H1 (cell line): ENCODE data around the gene OSBPL2. TPM values are rescaled to one million over a fixed set of nuclear protein-coding genes. Genes with fewer than 3 reads are reported as not detected.

Experiments used
- BACH1 ChIP-seq: IDR thresholded peaks from 2 replicates; pipeline ENCODE4 v1.6.1; 2012; ENCODE audit warnings: low read length, improper control_type of control experiment
- CTBP2 ChIP-seq: IDR thresholded peaks from 2 replicates; pipeline ENCODE4 v1.7.0; 2011; ENCODE audit warnings: borderline replicate concordance, mild to moderate bottlenecking, moderate library complexity, mixed read lengths, low read length; ENCODE audit not compliant: insufficient read depth, insufficient read length
- GABPA ChIP-seq: IDR thresholded peaks from 2 replicates; pipeline ENCODE4 v1.6.1; 2011; ENCODE audit warnings: mild to moderate bottlenecking, low read length, moderate library complexity, borderline replicate concordance; ENCODE audit not compliant: insufficient read depth
- GTF2F1 ChIP-seq: IDR thresholded peaks from 2 replicates; pipeline ENCODE4 v1.6.1; 2012; ENCODE audit warnings: low read depth, low read length, improper control_type of control experiment, borderline replicate concordance
- JUN ChIP-seq: IDR thresholded peaks from 2 replicates; pipeline ENCODE4 v1.6.1; 2011; ENCODE audit warnings: low read depth, mild to moderate bottlenecking, improper control_type of control experiment, low read length
- SIN3A ChIP-seq, 2 experiments: IDR thresholded peaks in 1 of 2; conservative IDR thresholded peaks in 1 of 2; 2 replicates each; pipeline ENCODE4 v1.6.1; 2011 to 2012; ENCODE audit warnings: low read length in 2 of 2, improper control_type of control experiment in 1 of 2, low read depth in 1 of 2, mild to moderate bottlenecking in 1 of 2
- ZNF274 ChIP-seq: IDR thresholded peaks from 2 replicates; pipeline ENCODE4 v1.7.0; 2012; ENCODE audit warnings: low read length, borderline replicate concordance; ENCODE audit errors: extremely low read depth
- polyA plus RNA-seq, 7 experiments: library from polyadenylated mRNA; depleted of rRNA in 3 of 7; stranded (reverse) in 5 of 7; unstranded in 2 of 7; fragments of >200 nt in 5 of 7; fragments of 200-250 nt in 2 of 7; gene quantifications; 1 replicate in 5 of 7; 2 replicates in 1 of 7; 4 replicates in 1 of 7; pipeline versions ENCODE4 v1.2.1 to v1.2.3, GENCODE V29; 2011 to 2013; ENCODE audit warnings: missing spikeins in 2 of 7, mixed read lengths in 2 of 7
- total RNA-seq: library from RNA; stranded (reverse); fragmentation: NEBNext Ultra II Directional; extraction: Animal tissue kit (Norgen Biotek cat#: 25700); gene quantifications from 2 replicates; pipeline ENCODE4 v1.2.1, GENCODE V29; 2021

OSBPL2 gene
- total and polyA plus RNA-seq, 2 of the 8 experiments (the other 6 are each of a cell fraction or from before 2014, with no cell fraction given): 11.7 to 42.4 TPM

DNA sequence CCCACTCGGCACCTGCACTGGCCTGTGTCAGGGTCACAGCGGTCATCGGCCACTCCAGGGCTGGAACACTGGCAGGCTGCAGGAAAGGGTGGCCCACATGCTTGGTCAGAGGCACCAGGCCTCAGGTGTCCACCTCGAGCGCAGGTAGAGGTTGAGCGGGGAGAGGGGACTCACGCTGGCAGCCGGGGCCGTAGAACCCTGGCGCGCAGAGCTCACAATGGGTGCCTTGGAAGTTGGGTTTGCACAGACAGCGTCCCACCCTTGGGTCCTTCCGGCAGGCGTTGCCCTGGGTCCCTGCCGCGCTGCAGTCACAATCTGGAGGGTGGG is 99.9 kb downstream of the OSBPL2 start (continued):
- TF ChIP-seq CTBP2 (no peak), BACH1 (no peak), SIN3A (conservative IDR thresholded peaks at IDR 0.05 in 1 of 2, IDR thresholded peaks at IDR 0.05 in 1 of 2; ENCODE audit: low read depth in 1 of 2, low read length in 2 of 2) (no peak), GTF2F1 (no peak), GABPA (no peak), ZNF274 (no peak), JUN (no peak)
